DND-41 (cell line): ENCODE data around the gene DNA2.
"Not testable (repeated sequence)": the region's sequence is repeated elsewhere in the genome, so short reads cannot be mapped to it uniquely, and the experiment has no call there.

ENCODE experiments used
- ATAC-seq: fragments of 200-7000 bp; cut with Tn5 transposase; 3 replicates; pipeline ENCODE4 v1.9.1; 2021; ENCODE audit warnings: low read depth; ENCODE audit not compliant: insufficient read depth
- DNase-seq: peaks from one replicate; pipeline ENCODE4 v3.0.0-alpha.2; 2020
- H2AFZ ChIP-seq: 2 replicates; pipeline ENCODE4 v1.6.0; 2012; ENCODE audit warnings: low read depth, low read length
- H3K27ac ChIP-seq: 2 replicates; pipeline ENCODE4 v1.5.1; 2012; ENCODE audit warnings: low read length, inconsistent platforms
- H3K27me3 ChIP-seq: fragments of 200-600 bp; sonication (generic); 2 replicates; pipeline ENCODE4 v1.6.0; 2012; ENCODE audit warnings: low read length, mild to moderate bottlenecking, inconsistent platforms; ENCODE audit not compliant: insufficient read depth, poor library complexity
- H3K36me3 ChIP-seq: 2 replicates; pipeline ENCODE4 v1.5.1; 2012; ENCODE audit warnings: low read length, inconsistent platforms; ENCODE audit not compliant: insufficient read depth
- H3K4me1 ChIP-seq: 2 replicates; pipeline ENCODE4 v1.5.1; 2012; ENCODE audit warnings: mild to moderate bottlenecking, low read length; ENCODE audit not compliant: insufficient read depth
- H3K4me2 ChIP-seq: 2 replicates; pipeline ENCODE4 v1.6.0; 2012; ENCODE audit warnings: mild to moderate bottlenecking, moderate library complexity, low read length, inconsistent platforms; ENCODE audit not compliant: insufficient read depth
- H3K4me3 ChIP-seq, 2 experiments: fragments of 200-600 bp in 1 of 2; shearing (Covaris generic) in 1 of 2; 2 replicates each; pipeline ENCODE4 v1.5.1; 2012 to 2016; ENCODE audit warnings: inconsistent platforms in 2 of 2, low read length in 2 of 2, mild to moderate bottlenecking in 2 of 2, low read depth in 1 of 2, moderate library complexity in 1 of 2
- H3K79me2 ChIP-seq: 2 replicates; pipeline ENCODE4 v1.6.0; 2012; ENCODE audit warnings: low read length, inconsistent platforms; ENCODE audit not compliant: insufficient read depth
- H3K9ac ChIP-seq: 2 replicates; pipeline ENCODE4 v1.6.0; 2012; ENCODE audit warnings: low read depth, mild to moderate bottlenecking, inconsistent platforms, low read length, moderate library complexity
- H3K9me3 ChIP-seq: 2 replicates; pipeline ENCODE4 v1.5.1; 2012; ENCODE audit warnings: low read length, moderate library complexity, mild to moderate bottlenecking, inconsistent platforms; ENCODE audit not compliant: insufficient read depth, severe bottlenecking
- H4K20me1 ChIP-seq: 2 replicates; pipeline ENCODE4 v1.6.0; 2012; ENCODE audit warnings: low read length; ENCODE audit not compliant: insufficient read depth
- CTCF ChIP-seq: IDR thresholded peaks from 2 replicates; pipeline ENCODE4 v1.5.1; 2012; ENCODE audit warnings: borderline replicate concordance, low read length, moderate library complexity, mild to moderate bottlenecking; ENCODE audit not compliant: poor library complexity, severe bottlenecking; ENCODE audit errors: extremely low read depth
- EZH2 ChIP-seq: IDR thresholded peaks from 3 replicates; pipeline ENCODE4 v1.6.1; 2012; ENCODE audit warnings: borderline replicate concordance, low read depth, mild to moderate bottlenecking, moderate library complexity, low read length, inconsistent platforms; ENCODE audit not compliant: severe bottlenecking

The DNA2 gene

DNA sequence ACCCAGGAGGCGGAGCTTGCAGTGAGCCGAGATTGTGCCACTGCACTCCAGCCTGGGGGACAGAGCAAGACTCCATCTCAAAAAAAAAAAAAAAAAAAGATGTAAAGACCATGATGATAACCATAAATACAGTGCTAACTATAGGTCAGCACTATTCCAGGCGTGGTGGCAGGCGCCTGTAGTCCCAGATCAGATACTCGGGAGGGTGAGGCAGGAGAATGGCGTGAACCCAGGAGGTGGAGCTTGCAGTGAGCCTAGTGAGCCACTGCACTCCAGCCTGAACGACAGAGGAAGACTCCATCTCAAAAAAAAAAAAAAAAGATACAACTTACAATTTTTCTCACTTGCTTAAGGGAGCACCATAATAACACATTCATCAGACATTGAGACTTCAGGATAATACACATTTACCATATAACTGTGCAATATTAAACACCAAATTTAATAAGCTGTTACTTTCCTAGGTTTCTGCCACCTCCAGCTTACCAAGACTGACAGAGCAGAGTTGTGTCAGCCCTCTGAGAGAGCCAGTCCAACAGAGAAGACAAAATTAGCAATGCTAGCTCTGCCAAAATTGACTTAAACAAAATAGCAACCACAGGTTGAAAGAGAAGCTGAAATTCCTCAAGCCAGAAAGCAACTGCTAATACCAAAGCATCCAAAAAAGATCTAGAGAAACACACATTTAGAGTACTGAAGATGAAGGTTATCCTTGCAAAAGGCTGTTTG lies 8.2 kb downstream of the DNA2 start:
- Histone ChIP-seq H3K9me3 (no peaks in the 10 kb centered on the region), H3K79me2 (peaks cover 74% of the 10 kb centered on the region), H3K27me3 (no peaks in the 10 kb centered on the region), H3K9ac (no peak overlapping the region), H2AFZ (no peak overlapping the region), H4K20me1 (peaks cover 2% of the 10 kb centered on the region; the same call in 1 of the 2 replicates), H3K36me3 (peaks cover 97% of the 10 kb centered on the region), H3K4me1 (no peaks in the 10 kb centered on the region), H3K27ac (no peak overlapping the region), H3K4me2 (no peak overlapping the region), H3K4me3 (no peak overlapping the region)
- TF ChIP-seq EZH2 (no peak), CTCF (no peak)
- DNase-seq (no peak), ATAC-seq (no peak)

DNA sequence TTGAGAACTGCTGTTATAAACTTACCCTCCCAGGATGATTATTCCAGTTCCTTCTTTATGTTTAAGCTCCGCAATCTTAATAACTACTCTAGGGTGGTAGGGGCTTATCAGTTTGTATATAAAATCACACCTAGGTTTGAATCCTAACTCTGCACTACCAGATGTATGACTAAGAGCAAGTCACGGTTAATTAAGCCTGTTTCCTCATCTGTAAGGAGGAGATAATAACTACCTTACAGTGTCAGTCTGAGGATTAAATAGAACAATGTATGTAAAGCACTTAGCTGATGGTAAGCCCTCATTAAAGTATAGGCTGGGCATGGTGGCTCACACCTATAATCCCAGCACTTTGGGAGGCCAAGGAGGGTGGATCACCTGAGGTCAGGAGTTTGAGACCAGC lies 9.2 kb downstream of the DNA2 start:
- no peaks in the 10 kb centered on the region for H3K4me1 ChIP-seq
- TF ChIP-seq CTCF (no peak), EZH2 (no peak)
- DNase-seq (no peak), ATAC-seq (no peak)
- no peak overlapping the region for H3K9ac ChIP-seq
- H3K79me2 ChIP-seq = peaks cover 67% of the 10 kb centered on the region
- H2AFZ ChIP-seq = no peak overlapping the region
- no peak overlapping the region for H3K4me3 ChIP-seq
- peaks cover 97% of the 10 kb centered on the region for H3K36me3 ChIP-seq
- H3K9me3 ChIP-seq = no peaks in the 10 kb centered on the region
- H3K27me3 ChIP-seq = no peaks in the 10 kb centered on the region
- H3K4me2 ChIP-seq = no peak overlapping the region
- H4K20me1 ChIP-seq = no peaks in the 10 kb centered on the region; the same call in 1 of the 2 replicates
- no peak overlapping the region for H3K27ac ChIP-seq

- Histone ChIP-seq H3K79me2 (peaks cover 65% of the 10 kb centered on the region), H3K4me2 (no peak overlapping the region), H3K9me3 (no peaks in the 10 kb centered on the region), H3K36me3 (peaks cover 96% of the 10 kb centered on the region), H3K27ac (no peak overlapping the region), H3K27me3 (no peaks in the 10 kb centered on the region), H3K4me1 (no peaks in the 10 kb centered on the region), H2AFZ (no peak overlapping the region), H3K4me3 (no peak overlapping the region), H4K20me1 (peaks cover 4% of the 10 kb centered on the region; the same call in 1 of the 2 replicates), H3K9ac (no peak overlapping the region)
- ATAC-seq (no peak), DNase-seq (no peak)
- TF ChIP-seq CTCF (no peak), EZH2 (no peak)
Measured at GRCh38 chr10:68461032-68461431, 10.7 kb downstream of the DNA2 start.

DNA sequence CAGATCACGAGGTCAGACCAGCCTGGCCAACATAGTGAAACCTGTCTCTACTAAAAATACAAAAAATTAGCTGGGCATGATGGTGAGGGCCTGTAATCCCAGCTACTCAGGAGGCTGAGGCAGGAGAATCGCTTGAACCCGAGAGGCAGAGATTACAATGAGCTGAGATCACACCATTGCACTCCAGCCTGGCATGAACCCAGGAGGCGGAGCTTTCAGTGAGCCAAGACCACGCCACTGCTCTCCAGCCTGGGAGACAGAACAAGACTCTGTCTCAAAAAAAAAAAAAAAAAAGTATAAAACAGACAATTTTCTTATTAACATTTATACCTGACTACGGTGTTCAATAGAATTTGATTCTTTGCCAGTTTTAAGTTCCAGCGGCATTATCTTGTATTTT lies 22.1 kb downstream of the DNA2 start:
- H3K27me3 ChIP-seq, H3K4me2 ChIP-seq, DNase-seq, H3K9me3 ChIP-seq, H3K27ac ChIP-seq, ATAC-seq, H4K20me1 ChIP-seq, H2AFZ ChIP-seq, H3K9ac ChIP-seq, H3K4me1 ChIP-seq, H3K4me3 ChIP-seq: not testable (repeated sequence)
- Histone ChIP-seq H3K79me2 (peaks cover 13% of the 10 kb centered on the region; the same call in 1 of the 2 replicates), H3K36me3 (peaks cover 88% of the 10 kb centered on the region)
